Measurements from ENCODE around the gene RAB11B. TPM values are rescaled to one million over a fixed set of nuclear protein-coding genes. Genes with fewer than 3 reads are reported as not detected.
"Not testable (repeated sequence)": the region's sequence is repeated elsewhere in the genome, so short reads cannot be mapped to it uniquely, and the experiment has no call there.

RAB11B gene
- polyA plus RNA-seq, 3 donors: 125 to 147 (median 129) TPM

- no peak for DNase-seq (ENCODE audit: low read depth in 3 of 3, low spot score in 2 of 3)
Measured at GRCh38 chr19:8393192-8393870, 3.2 kb downstream of the RAB11B start.

GRCh38 chr19:8393871-8394250 lies 3.7 kb downstream of the RAB11B start:
- DNase-seq (ENCODE audit: low read depth in 3 of 3, low spot score in 2 of 3): no peak

GRCh38 chr19:8395621-8396082 lies 5.5 kb downstream of the RAB11B start:
- DNase-seq (ENCODE audit: low read depth in 3 of 3, low spot score in 2 of 3): no peak

GRCh38 chr19:8396185-8396562 lies 6.0 kb downstream of the RAB11B start:
- no peak for DNase-seq (ENCODE audit: low read depth in 3 of 3, low spot score in 2 of 3)

GRCh38 chr19:8396563-8397203 lies 6.5 kb downstream of the RAB11B start:
- DNase-seq (ENCODE audit: low read depth in 3 of 3, low spot score in 2 of 3): no peak

GRCh38 chr19:8397271-8397670 lies 7.1 kb downstream of the RAB11B start:
- no peak for DNase-seq (ENCODE audit: low read depth in 3 of 3, low spot score in 2 of 3)

GRCh38 chr19:8397746-8398310 lies 7.7 kb downstream of the RAB11B start:
- DNase-seq (ENCODE audit: low read depth in 3 of 3, low spot score in 2 of 3): no peak

GRCh38 chr19:8398311-8398771 lies 8.2 kb downstream of the RAB11B start:
- peak in 1 of 3 donors; percentile 49 for DNase-seq (ENCODE audit: low read depth in 3 of 3, low spot score in 2 of 3)

GRCh38 chr19:8399681-8400188 lies 9.6 kb downstream of the RAB11B start:
- DNase-seq (ENCODE audit: low read depth in 3 of 3, low spot score in 2 of 3): no peak

GRCh38 chr19:8401981-8402411 lies 11.8 kb downstream of the RAB11B start:
- DNase-seq (ENCODE audit: low read depth in 3 of 3, low spot score in 2 of 3): no peak

GRCh38 chr19:8403098-8403819 lies 13.1 kb downstream of the RAB11B start:
- DNase-seq (ENCODE audit: low read depth in 3 of 3, low spot score in 2 of 3): no peak

GRCh38 chr19:8403820-8404109 lies 13.6 kb downstream of the RAB11B start:
- DNase-seq (ENCODE audit: low read depth in 3 of 3, low spot score in 2 of 3): no peak

- DNase-seq (ENCODE audit: low read depth in 3 of 3, low spot score in 2 of 3): no peak
Measured at GRCh38 chr19:8404391-8405151, 14.4 kb downstream of the RAB11B start.

GRCh38 chr19:8410718-8411117 lies 20.6 kb downstream of the RAB11B start:
- DNase-seq (ENCODE audit: low read depth in 3 of 3, low spot score in 2 of 3): not testable (repeated sequence)

- DNase-seq (ENCODE audit: low read depth in 3 of 3, low spot score in 2 of 3): peak; percentile 86 to 91 (median 89)
Measured at GRCh38 chr19:8412783-8413628, 22.8 kb downstream of the RAB11B start, which contains the start of gene MARCHF2. Gene MARCHF2, plus strand, starts transcription at chr19:8413305. Its CDS starts 8,536 bp downstream, at chr19:8421841.

GRCh38 chr19:8413629-8413995 lies 23.5 kb downstream of the RAB11B start:
- no peak for DNase-seq (ENCODE audit: low read depth in 3 of 3, low spot score in 2 of 3)

- no peak for DNase-seq (ENCODE audit: low read depth in 3 of 3, low spot score in 2 of 3)
Measured at GRCh38 chr19:8416796-8417195, 26.6 kb downstream of the RAB11B start.

- DNase-seq (ENCODE audit: low read depth in 3 of 3, low spot score in 2 of 3): no peak
Measured at GRCh38 chr19:8421484-8422461, 31.6 kb downstream of the RAB11B start.
